K562 (cell line): ENCODE results near the gene OTUD5. TPM values are rescaled to one million over a fixed set of nuclear protein-coding genes. Genes with fewer than 3 reads are reported as not detected.

ENCODE experiments used
- ATAC-seq: fragments of 200-7000 bp; cut with Tn5 transposase; 3 replicates; pipeline ENCODE4 v1.9.1; 2020; ENCODE audit warnings: moderate library complexity
- BruUV-seq: library from RNA; stranded (reverse); fragments of 400-500 nt; replicated peaks from 2 replicates; lab custom pipeline; 2021; lab: Mats Ljungman, UMichigan
- CTCF ChIA-PET: fragments of 300-600 bp; formaldehyde crosslinking; extraction: SDS; loops from one replicate; lab custom pipeline; 2021; ENCODE audit warnings: low intra/inter-chr PET ratio; lab: Yijun Ruan, JAX
- POLR2A ChIA-PET: fragments of 300-600, 350-650 bp; sonication (Branson Sonifier 250); formaldehyde crosslinking; extraction: SDS; loops from one replicate; lab custom pipeline; 2021; ENCODE audit warnings: antibody characterized with exemption, inconsistent platforms; lab: Yijun Ruan, JAX
- DNase-seq, 4 experiments: peaks; one replicate each; pipeline versions ENCODE4 v3.0.0 to v3.0.0-alpha.2; 2011 to 2018; ENCODE audit warnings: low spot score in 3 of 4, mixed read lengths in 3 of 4; ENCODE audit errors: extremely low read depth in 1 of 4
- FAIRE-seq: peaks from 2 replicates; lab custom pipeline; 2011; peaks lifted over from hg19 to GRCh38; lab: Jason Lieb, UNC
- H2AFZ ChIP-seq: 2 replicates; pipeline ENCODE4 v1.6.0; 2011; ENCODE audit warnings: low read depth, low read length, control low read depth, inconsistent platforms
- H3K27ac ChIP-seq: fragments of 200-600 bp; 3 replicates; pipeline ENCODE4 v1.8.0; 2011; ENCODE audit warnings: low read depth, mild to moderate bottlenecking, control low read depth, inconsistent platforms, low read length, moderate library complexity, mixed read lengths; ENCODE audit errors: extremely low read depth
- H3K27me3 ChIP-seq, 2 experiments: fragments of 300-600 bp in 1 of 2; 2 replicates in 1 of 2; 3 replicates in 1 of 2; pipeline versions ENCODE4 v1.6.0 to v1.8.0; 2011; ENCODE audit warnings: inconsistent platforms in 2 of 2, low read length in 2 of 2, mild to moderate bottlenecking in 1 of 2, mixed read lengths in 1 of 2, moderate library complexity in 1 of 2; ENCODE audit not compliant: control insufficient read depth in 2 of 2, insufficient read depth in 2 of 2
- H3K36me3 ChIP-seq: fragments of 300-600 bp; 3 replicates; pipeline ENCODE4 v1.8.0; 2011; ENCODE audit warnings: mild to moderate bottlenecking, low read length, inconsistent platforms; ENCODE audit not compliant: control insufficient read depth, insufficient read depth
- H3K4me1 ChIP-seq, 2 experiments: fragments of 200-600 bp in 1 of 2; replicated peaks in 1 of 2; 2 replicates in 1 of 2; 3 replicates in 1 of 2; pipeline versions ENCODE4 v1.5.1 to v1.8.0; 2011; ENCODE audit warnings: inconsistent platforms in 2 of 2, low read length in 2 of 2, mild to moderate bottlenecking in 1 of 2, mixed read lengths in 1 of 2, moderate library complexity in 1 of 2; ENCODE audit not compliant: control insufficient read depth in 2 of 2, insufficient read depth in 2 of 2
- H3K4me2 ChIP-seq: 2 replicates; pipeline ENCODE4 v1.6.1; 2011; ENCODE audit warnings: low read length, control low read depth, inconsistent platforms, mixed read lengths; ENCODE audit not compliant: insufficient read depth
- H3K4me3 ChIP-seq: fragments of 200-600 bp; sonication (generic), shearing (Covaris generic); 2 replicates; pipeline ENCODE4 v1.5.1; 2016; ENCODE audit warnings: control low read depth, inconsistent platforms
- H3K79me2 ChIP-seq: fragments of 200-600 bp; 3 replicates; pipeline ENCODE4 v1.8.0; 2011; ENCODE audit warnings: low read length, inconsistent platforms; ENCODE audit not compliant: control insufficient read depth, insufficient read depth
- H3K9ac ChIP-seq, 2 experiments: 2 replicates each; pipeline versions ENCODE4 v1.6.0 to v1.6.1; 2011; ENCODE audit warnings: low read depth in 2 of 2, low read length in 2 of 2, control low read depth in 1 of 2, inconsistent platforms in 1 of 2, mild to moderate bottlenecking in 1 of 2, mixed read lengths in 1 of 2; ENCODE audit not compliant: insufficient read depth in 1 of 2
- H3K9me1 ChIP-seq: one replicate; pipeline ENCODE4 v1.6.0; 2011; ENCODE audit warnings: inconsistent platforms, mild to moderate bottlenecking, low read length, moderate library complexity; ENCODE audit not compliant: control insufficient read depth, insufficient read depth
- H3K9me3 ChIP-seq: replicated peaks from 2 replicates; pipeline ENCODE4 v1.5.1; 2011; ENCODE audit warnings: low read depth, low read length, inconsistent platforms; ENCODE audit not compliant: control insufficient read depth, insufficient read depth
- H4K20me1 ChIP-seq: replicated peaks from 2 replicates; pipeline ENCODE4 v1.6.1; 2011; ENCODE audit warnings: low read length, inconsistent platforms, mixed read lengths; ENCODE audit not compliant: control insufficient read depth, insufficient read depth
- ELF1 ChIP-seq: fragments of 200-800 bp; sonication (Bioruptor generic); IDR thresholded peaks from 2 replicates; pipeline ENCODE4 v1.6.1; 2016; ENCODE audit warnings: missing genetic modification characterization, missing compliant biosample characterization
- LCOR ChIP-seq: sonication (generic); formaldehyde crosslinking; IDR thresholded peaks from 2 replicates; pipeline ENCODE4 v1.8.0; 2022; ENCODE audit warnings: mild to moderate bottlenecking, missing genetic modification reagents
- POLR2A ChIP-seq: fragments of 450-650 bp; conservative IDR thresholded peaks from 2 replicates; pipeline ENCODE4 v1.6.1; 2016
- POLR2G ChIP-seq: fragments of 200-400 bp; formaldehyde crosslinking; IDR thresholded peaks from 2 replicates; pipeline ENCODE4 v1.6.1; 2017; ENCODE audit warnings: low read depth, mild to moderate bottlenecking, antibody characterized with exemption, low read length, moderate library complexity
- RBFOX2 ChIP-seq: fragments of 200-400 bp; formaldehyde crosslinking; IDR thresholded peaks from 2 replicates; pipeline ENCODE4 v1.6.1; 2017; ENCODE audit warnings: low read depth, mild to moderate bottlenecking, low read length, moderate library complexity
- WGBS: fragments of 100-300 bp; shearing (Covaris generic); methylation state at CpG from one replicate; pipeline ENCODE4 v1.1.6; 2016; ENCODE audit warnings: low coverage, mixed read lengths; ENCODE audit not compliant: insufficient coverage; ENCODE audit errors: missing lambda C conversion rate; 5-methylcytosine and 5-hydroxymethylcytosine counted together
- in situ Hi-C: fragments of 300-500 bp; cut with MboI; formaldehyde crosslinking; loops from 4 replicates; pipeline ENCODE4 v1.15.0; 2018; ENCODE audit warnings: inconsistent platforms, mixed read lengths
- intact Hi-C: fragments of 100-400 bp; cut with micrococcal nuclease; formaldehyde crosslinking; loops from 2 replicates; pipeline ENCODE4 v1.14.2; 2022
- polyA plus RNA-seq, 8 experiments: library from polyadenylated mRNA; depleted of rRNA in 4 of 8; stranded (reverse) in 5 of 8; unstranded in 3 of 8; fragments of >200 nt; fragmentation: Nextera tagmentation in 2 of 8; fragmentation: Illumina TruSeq in 1 of 8; extraction: Ambion mirVana in 2 of 8; extraction: Trizol in 1 of 8; gene quantifications; 2 replicates each; pipeline versions ENCODE4 v1.2.1 to v1.2.3, GENCODE V29; 2011 to 2014; ENCODE audit warnings: inconsistent platforms in 1 of 8, missing spikeins in 1 of 8
- total RNA-seq, 7 experiments: library from RNA; depleted of rRNA in 6 of 7; stranded (reverse); fragments of >200 nt in 6 of 7; fragmentation: Illumina TruSeq in 2 of 7; extraction: Trizol in 2 of 7; gene quantifications; 2 replicates each; pipeline versions ENCODE4 v1.2.1 to v1.2.3, GENCODE V29; 2011 to 2021; ENCODE audit warnings: low replicate concordance in 1 of 7

The OTUD5 gene
- total and polyA plus RNA-seq, 9 of the 15 experiments (the other 6 are each of a cell fraction or from before 2014, with no cell fraction given), result 3.6 to 102 (median 59.0) TPM

- no TSS peak for BruUV-seq
- peaks cover 26% of the 10 kb centered on the region for H3K79me2 ChIP-seq
- FAIRE-seq (no peak), DNase-seq (no peak), ATAC-seq (no peak)
- H3K4me1 ChIP-seq, result peaks cover 7 to 23% of the 10 kb centered on the region in 2 experiments; a peak in 2 of 5 replicates
- H3K9ac ChIP-seq, result peak overlapping the region in 1 of 2 experiments; percentile 17; a peak in 1 of 4 replicates
- H3K27ac ChIP-seq, result no peak overlapping the region
- H4K20me1 ChIP-seq, result no peaks in the 10 kb centered on the region; the same call in 1 of the 2 replicates
- H3K36me3 ChIP-seq, result peaks cover 70% of the 10 kb centered on the region
- ChIA-PET CTCF (no interaction called here), POLR2A (interaction anchor here (0.6 to 1.4 kb wide), 3 partner anchors 9 to 11 kb away, joined by 3 to 6 read pairs (median 5); partner anchors contain the start of gene SLC35A2)
- H3K4me2 ChIP-seq, result no peak overlapping the region
- in situ Hi-C loops, result no loop called here
- intact Hi-C loops, result no loop called here
- H3K4me3 ChIP-seq, result no peak overlapping the region
- no peaks in the 10 kb centered on the region for H3K9me1 ChIP-seq
- WGBS, result 98% methylated on average over 8 of the region's 14 CpGs
- H3K27me3 ChIP-seq, result no peaks in the 10 kb centered on the region
- TF ChIP-seq LCOR (CRISPR knock-in tag) (no peak), ELF1 (tag) (no peak), RBFOX2 (peak; percentile 52), POLR2A (peak; percentile 16; the same call in 1 of the 2 replicates)
- no peak overlapping the region for H2AFZ ChIP-seq
- H3K9me3 ChIP-seq, result no peaks in the 10 kb centered on the region
Observed at GRCh38 chrX:48902776-48903175, 54.6 kb downstream of the OTUD5 start.

- no peaks in the 10 kb centered on the region for H3K27me3 ChIP-seq
- no peak overlapping the region for H2AFZ ChIP-seq
- H3K9me3 ChIP-seq, result no peaks in the 10 kb centered on the region
- no peak overlapping the region for H3K4me3 ChIP-seq
- intact Hi-C loops, result no loop called here
- 0 out of 4 replicates have a peak overlapping the region, but pooled peaks of 1 of the 2 experiments have one; percentile 4 for H3K9ac ChIP-seq
- FAIRE-seq, result no peak
- in situ Hi-C loops, result no loop called here
- ChIA-PET POLR2A (interaction anchor here (0.8 to 1.0 kb wide), 2 partner anchors 10 to 56 kb away, joined by 5 to 6 read pairs; partner anchors contain the start of gene SLC35A2), CTCF (no interaction called here)
- WGBS, result 96% methylated on average over 9 of the region's 20 CpGs
- no peaks in the 10 kb centered on the region for H3K9me1 ChIP-seq
- no peaks in the 10 kb centered on the region; the same call in 1 of the 2 replicates for H4K20me1 ChIP-seq
- H3K27ac ChIP-seq, result no peak overlapping the region
- no peak for ATAC-seq
- no peak for DNase-seq
- H3K4me2 ChIP-seq, result no peak overlapping the region
- peaks cover 7 to 23% of the 10 kb centered on the region in 2 experiments; a peak in 2 of 5 replicates for H3K4me1 ChIP-seq
- H3K79me2 ChIP-seq, result peaks cover 31% of the 10 kb centered on the region
- H3K36me3 ChIP-seq, result peaks cover 70% of the 10 kb centered on the region
- TSS peak; percentile 67 for BruUV-seq
- peak; percentile 29; the same call in 1 of the 2 replicates for TF ChIP-seq POLR2G
Observed at GRCh38 chrX:48902135-48902534, 55.3 kb downstream of the OTUD5 start.
